Lower leg skin (tissue), 3 donors: ENCODE measurements around the gene ACOT4.
"Not testable (repeated sequence)": the region's sequence is repeated elsewhere in the genome, so short reads cannot be mapped to it uniquely, and the experiment has no call there.

ENCODE experiments used
- POLR2A ChIP-seq, 2 donors: fragments of 450-650 bp; IDR thresholded peaks; one replicate each; pipeline ENCODE4 v1.6.1; 2016 to 2017; ENCODE audit warnings: antibody characterized with exemption in 2 of 2, mild to moderate bottlenecking in 1 of 2, moderate library complexity in 1 of 2
- TF ChIP-seq, protein P1 (sequence below), 3 donors: fragments of 450-650 bp; IDR thresholded peaks; one replicate each; pipeline ENCODE4 v1.5.1; 2016; ENCODE audit warnings: antibody characterized with exemption in 3 of 3, mild to moderate bottlenecking in 3 of 3, moderate library complexity in 2 of 3

DNA sequence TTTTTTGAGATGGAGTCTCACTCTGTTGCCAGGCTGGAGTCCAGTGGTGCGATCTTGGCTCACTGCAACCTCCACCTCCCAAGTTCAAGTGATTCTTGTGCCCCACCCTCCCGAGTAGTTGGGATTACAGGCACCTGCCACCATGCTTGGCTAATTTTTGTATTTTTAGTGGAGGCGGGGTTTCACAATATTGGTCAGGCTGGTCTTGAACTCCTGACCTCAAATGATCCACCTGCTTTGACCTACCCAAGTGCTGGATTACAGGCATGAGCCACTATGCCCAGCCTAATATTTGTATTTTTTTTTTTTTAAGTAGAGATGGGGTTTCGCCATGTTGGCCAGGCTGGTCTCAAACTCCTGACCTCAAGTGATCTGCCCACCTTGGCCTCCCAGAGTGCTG is 17.9 kb upstream of the ACOT4 start:
- TF ChIP-seq, protein P1, sequence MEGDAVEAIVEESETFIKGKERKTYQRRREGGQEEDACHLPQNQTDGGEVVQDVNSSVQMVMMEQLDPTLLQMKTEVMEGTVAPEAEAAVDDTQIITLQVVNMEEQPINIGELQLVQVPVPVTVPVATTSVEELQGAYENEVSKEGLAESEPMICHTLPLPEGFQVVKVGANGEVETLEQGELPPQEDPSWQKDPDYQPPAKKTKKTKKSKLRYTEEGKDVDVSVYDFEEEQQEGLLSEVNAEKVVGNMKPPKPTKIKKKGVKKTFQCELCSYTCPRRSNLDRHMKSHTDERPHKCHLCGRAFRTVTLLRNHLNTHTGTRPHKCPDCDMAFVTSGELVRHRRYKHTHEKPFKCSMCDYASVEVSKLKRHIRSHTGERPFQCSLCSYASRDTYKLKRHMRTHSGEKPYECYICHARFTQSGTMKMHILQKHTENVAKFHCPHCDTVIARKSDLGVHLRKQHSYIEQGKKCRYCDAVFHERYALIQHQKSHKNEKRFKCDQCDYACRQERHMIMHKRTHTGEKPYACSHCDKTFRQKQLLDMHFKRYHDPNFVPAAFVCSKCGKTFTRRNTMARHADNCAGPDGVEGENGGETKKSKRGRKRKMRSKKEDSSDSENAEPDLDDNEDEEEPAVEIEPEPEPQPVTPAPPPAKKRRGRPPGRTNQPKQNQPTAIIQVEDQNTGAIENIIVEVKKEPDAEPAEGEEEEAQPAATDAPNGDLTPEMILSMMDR (IDR thresholded peaks at IDR 0.05), result not testable (repeated sequence)
- TF ChIP-seq POLR2A (IDR thresholded peaks at IDR 0.05), result not testable (repeated sequence)
